CD14-positive monocyte (primary cell): ENCODE data around the gene FNDC3A. TPM values are rescaled to one million over a fixed set of nuclear protein-coding genes. Genes with fewer than 3 reads are reported as not detected.

Experiments
- DNase-seq, 3 donors: peaks; one replicate each; pipeline ENCODE4 v3.0.0-alpha.2; 2011 to 2022
- H2AFZ ChIP-seq: 2 replicates; pipeline ENCODE4 v1.6.0; 2012; ENCODE audit warnings: mild to moderate bottlenecking, low read depth, low read length, inconsistent platforms; ENCODE audit not compliant: insufficient read depth, poor library complexity, severe bottlenecking
- H3K27ac ChIP-seq, 2 donors: 1 replicate in 1 of 2; 2 replicates in 1 of 2; pipeline ENCODE4 v1.5.1; 2012 to 2013; ENCODE audit warnings: low read length in 2 of 2, control low read depth in 1 of 2, inconsistent platforms in 1 of 2, low read depth in 1 of 2, mild to moderate bottlenecking in 1 of 2
- H3K27me3 ChIP-seq, 2 donors: one replicate each; pipeline versions ENCODE4 v1.6.0 to v1.6.1; 2011 to 2013; ENCODE audit warnings: low read length in 2 of 2; ENCODE audit not compliant: control insufficient read depth in 2 of 2, insufficient read depth in 2 of 2
- H3K36me3 ChIP-seq, 2 donors: replicated peaks in 1 of 2; 1 replicate in 1 of 2; 2 replicates in 1 of 2; pipeline versions ENCODE4 v1.5.1 to v1.6.1; 2012 to 2013; ENCODE audit warnings: low read length in 2 of 2, control low read depth in 1 of 2, inconsistent platforms in 1 of 2, mild to moderate bottlenecking in 1 of 2; ENCODE audit not compliant: insufficient read depth in 2 of 2, control insufficient read depth in 1 of 2
- H3K4me1 ChIP-seq, 2 donors: 1 replicate in 1 of 2; 2 replicates in 1 of 2; pipeline versions ENCODE4 v1.5.1 to v1.6.1; 2012 to 2013; ENCODE audit warnings: low read length in 2 of 2, control low read depth in 1 of 2, inconsistent platforms in 1 of 2, mild to moderate bottlenecking in 1 of 2, moderate library complexity in 1 of 2; ENCODE audit not compliant: insufficient read depth in 2 of 2, control insufficient read depth in 1 of 2
- H3K4me2 ChIP-seq: replicated peaks from 2 replicates; pipeline ENCODE3; 2012; ENCODE audit warnings: low read length, moderate library complexity, mild to moderate bottlenecking; ENCODE audit not compliant: poor library complexity, severe bottlenecking; ENCODE audit errors: extremely low read depth
- H3K4me3 ChIP-seq, 3 experiments: fragments of 200-600 bp in 1 of 3; sonication (generic) in 1 of 3; replicated peaks in 1 of 3; 1 replicate in 2 of 3; 2 replicates in 1 of 3; pipeline ENCODE4 v1.5.1; 2011 to 2013; ENCODE audit warnings: low read length in 3 of 3, mild to moderate bottlenecking in 3 of 3, control low read depth in 2 of 3, low read depth in 2 of 3, inconsistent platforms in 1 of 3, moderate library complexity in 1 of 3
- H3K79me2 ChIP-seq: 2 replicates; pipeline ENCODE4 v1.6.0; 2012; ENCODE audit warnings: mild to moderate bottlenecking, control low read depth, inconsistent platforms, low read length, moderate library complexity; ENCODE audit not compliant: insufficient read depth
- H3K9ac ChIP-seq: 2 replicates; pipeline ENCODE4 v1.6.0; 2017; ENCODE audit warnings: low read length, mild to moderate bottlenecking; ENCODE audit not compliant: insufficient read depth, poor library complexity, severe bottlenecking
- H3K9me3 ChIP-seq, 2 donors: replicated peaks in 1 of 2; 1 replicate in 1 of 2; 2 replicates in 1 of 2; pipeline versions ENCODE4 v1.5.1 to v1.6.1; 2012 to 2013; ENCODE audit warnings: low read length in 2 of 2, control low read depth in 1 of 2; ENCODE audit not compliant: control insufficient read depth in 1 of 2, insufficient read depth in 1 of 2
- H4K20me1 ChIP-seq: 2 replicates; pipeline ENCODE4 v1.6.0; 2012; ENCODE audit warnings: mild to moderate bottlenecking, low read length, control low read depth, moderate library complexity; ENCODE audit not compliant: insufficient read depth
- H3K27ac Mint-ChIP-seq, 7 donors: one replicate each; pipeline ENCODE4 v1.8.0; 2020; ENCODE audit warnings: mild to moderate bottlenecking in 7 of 7, mixed read lengths in 7 of 7, moderate library complexity in 6 of 7, inconsistent platforms in 2 of 7
- H3K27me3 Mint-ChIP-seq, 3 donors: one replicate each; pipeline ENCODE4 v1.8.0; 2021 to 2022; ENCODE audit warnings: low read depth in 3 of 3, mild to moderate bottlenecking in 3 of 3, mixed read lengths in 3 of 3, moderate library complexity in 3 of 3, inconsistent platforms in 1 of 3
- H3K36me3 Mint-ChIP-seq, 2 donors: one replicate each; pipeline ENCODE4 v1.8.0; 2020; ENCODE audit warnings: mixed read lengths in 2 of 2, inconsistent platforms in 1 of 2, mild to moderate bottlenecking in 1 of 2
- H3K4me1 Mint-ChIP-seq: one replicate; pipeline ENCODE4 v1.8.0; 2020; ENCODE audit warnings: mild to moderate bottlenecking, mixed read lengths
- H3K4me3 Mint-ChIP-seq, 2 donors: one replicate each; pipeline ENCODE4 v1.8.0; 2020; ENCODE audit warnings: mild to moderate bottlenecking in 2 of 2, mixed read lengths in 2 of 2, moderate library complexity in 1 of 2
- H3K9me3 Mint-ChIP-seq, 7 donors: one replicate each; pipeline ENCODE4 v1.8.0; 2020 to 2022; ENCODE audit warnings: mixed read lengths in 7 of 7, mild to moderate bottlenecking in 6 of 7, moderate library complexity in 6 of 7, inconsistent platforms in 2 of 7
- WGBS: methylation state at CpG from one replicate; pipeline ENCODE4 v1.1.5; 2013; ENCODE audit warnings: missing lambda C conversion rate; ENCODE audit not compliant: insufficient coverage; 5-methylcytosine and 5-hydroxymethylcytosine counted together
- intact Hi-C, 2 donors: fragments of 100-400 bp; cut with micrococcal nuclease; formaldehyde crosslinking; loops; one replicate each; pipeline versions ENCODE4 v1.15.0 to v1.15.1; 2023
- polyA plus RNA-seq, 3 donors: library from polyadenylated mRNA; depleted of rRNA in 1 of 3; unstranded in 2 of 3; stranded (reverse) in 1 of 3; fragments of 300-500 nt in 2 of 3; fragments of >200 nt in 1 of 3; fragmentation: Illumina TruSeq in 2 of 3; gene quantifications; 1 replicate in 2 of 3; 2 replicates in 1 of 3; pipeline ENCODE4 v1.2.3, GENCODE V29; 2012 to 2021
- TF ChIP-seq, protein P1 (sequence below): fragments of 200-600 bp; IDR thresholded peaks from one replicate; pipeline ENCODE4 v1.8.0; 2022; ENCODE audit warnings: antibody characterized with exemption, mild to moderate bottlenecking

Gene FNDC3A
- polyA plus RNA-seq, 3 donors = 8.3 to 27.0 (median 12.0) TPM

DNA sequence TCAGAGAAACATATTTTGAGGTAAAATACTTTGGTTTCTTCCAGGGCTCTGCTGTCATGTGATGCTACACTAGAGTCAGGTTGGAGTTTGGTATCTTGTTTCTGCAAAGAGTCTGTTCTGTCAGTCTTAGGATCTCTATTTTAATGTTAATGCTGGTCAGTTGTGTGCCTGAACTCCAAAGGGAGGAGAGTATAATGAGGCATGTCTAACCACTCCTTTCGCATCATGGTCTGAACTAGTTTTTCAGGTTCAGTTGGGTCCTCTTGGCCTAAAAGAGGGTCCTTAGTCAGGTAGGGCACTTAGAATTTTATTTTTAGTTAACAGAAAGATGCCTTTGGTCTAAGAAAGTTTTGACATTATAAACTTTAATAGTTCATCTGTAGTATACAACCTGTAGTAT, 78.2 kb downstream of the FNDC3A start:
- Mint-ChIP-seq H3K9me3 (peaks cover 3 to 16% (median 5%) of the 10 kb centered on the region in 7 donors), H3K36me3 (peaks cover 26 to 43% of the 10 kb centered on the region in 2 donors), H3K4me1 (peaks cover 2% of the 10 kb centered on the region), H3K27ac (no peak overlapping the region), H3K4me3 (no peak overlapping the region), H3K27me3 (peaks cover 0 to 2% (median 0%) of the 10 kb centered on the region in 3 donors)
- Histone ChIP-seq H3K27me3 (no peaks in the 10 kb centered on the region), H4K20me1 (peaks cover 15% of the 10 kb centered on the region), H3K4me2 (no peak overlapping the region), H3K36me3 (peaks cover 0 to 8% of the 10 kb centered on the region in 2 donors), H3K9me3 (no peaks in the 10 kb centered on the region), H3K4me1 (no peaks in the 10 kb centered on the region), H2AFZ (no peak overlapping the region), H3K9ac (no peak overlapping the region), H3K79me2 (peaks cover 27% of the 10 kb centered on the region), H3K4me3 (no peak overlapping the region), H3K27ac (no peak overlapping the region)
- no peak for DNase-seq
- no CpG with 5 or more reads among the region's 1 CpG for WGBS
- intact Hi-C loops = no loop called here
- TF ChIP-seq, protein P1, sequence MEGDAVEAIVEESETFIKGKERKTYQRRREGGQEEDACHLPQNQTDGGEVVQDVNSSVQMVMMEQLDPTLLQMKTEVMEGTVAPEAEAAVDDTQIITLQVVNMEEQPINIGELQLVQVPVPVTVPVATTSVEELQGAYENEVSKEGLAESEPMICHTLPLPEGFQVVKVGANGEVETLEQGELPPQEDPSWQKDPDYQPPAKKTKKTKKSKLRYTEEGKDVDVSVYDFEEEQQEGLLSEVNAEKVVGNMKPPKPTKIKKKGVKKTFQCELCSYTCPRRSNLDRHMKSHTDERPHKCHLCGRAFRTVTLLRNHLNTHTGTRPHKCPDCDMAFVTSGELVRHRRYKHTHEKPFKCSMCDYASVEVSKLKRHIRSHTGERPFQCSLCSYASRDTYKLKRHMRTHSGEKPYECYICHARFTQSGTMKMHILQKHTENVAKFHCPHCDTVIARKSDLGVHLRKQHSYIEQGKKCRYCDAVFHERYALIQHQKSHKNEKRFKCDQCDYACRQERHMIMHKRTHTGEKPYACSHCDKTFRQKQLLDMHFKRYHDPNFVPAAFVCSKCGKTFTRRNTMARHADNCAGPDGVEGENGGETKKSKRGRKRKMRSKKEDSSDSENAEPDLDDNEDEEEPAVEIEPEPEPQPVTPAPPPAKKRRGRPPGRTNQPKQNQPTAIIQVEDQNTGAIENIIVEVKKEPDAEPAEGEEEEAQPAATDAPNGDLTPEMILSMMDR = no peak

DNA sequence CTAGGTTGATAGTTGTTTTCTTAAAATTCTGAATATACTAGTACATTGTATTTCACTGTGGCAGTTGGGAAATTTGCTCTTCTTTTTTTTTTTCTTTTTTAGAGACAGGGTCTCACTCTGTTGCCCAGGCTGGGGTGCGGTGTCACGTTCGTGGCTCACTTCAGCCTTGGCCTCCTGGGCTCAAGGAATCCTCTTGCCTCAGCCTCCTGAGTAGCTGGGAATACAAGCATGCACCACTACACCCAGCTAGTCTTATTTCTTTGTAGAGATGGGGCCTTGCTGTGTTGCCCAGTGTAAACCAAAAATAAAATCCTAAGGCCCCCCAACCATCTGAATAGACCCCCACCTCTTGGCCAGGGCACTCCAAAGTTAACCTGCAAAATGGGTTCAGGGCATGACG, 79.3 kb downstream of the FNDC3A start:
- Histone ChIP-seq H3K79me2 (peaks cover 22% of the 10 kb centered on the region), H3K27ac (no peak overlapping the region), H3K9ac (no peak overlapping the region), H3K4me2 (no peak overlapping the region), H3K4me3 (no peak overlapping the region), H4K20me1 (peaks cover 15% of the 10 kb centered on the region), H2AFZ (no peak overlapping the region), H3K4me1 (no peaks in the 10 kb centered on the region), H3K9me3 (no peaks in the 10 kb centered on the region), H3K27me3 (no peaks in the 10 kb centered on the region), H3K36me3 (peaks cover 0 to 9% of the 10 kb centered on the region in 2 donors)
- Mint-ChIP-seq H3K27ac (peak overlapping the region in 2 of 7 donors; percentile 22 to 67), H3K4me3 (no peak overlapping the region), H3K4me1 (peaks cover 2% of the 10 kb centered on the region), H3K36me3 (peaks cover 26 to 39% of the 10 kb centered on the region in 2 donors), H3K9me3 (peaks cover 0 to 8% (median 0%) of the 10 kb centered on the region in 7 donors), H3K27me3 (no peaks in the 10 kb centered on the region)
- WGBS = 100% methylated on average over 1 of the region's 4 CpGs
- no peak for DNase-seq
- intact Hi-C loops = no loop called here
- TF ChIP-seq, protein P1 = no peak
